ENCODE data around the gene SAMD4A.

The SAMD4A gene

DNA sequence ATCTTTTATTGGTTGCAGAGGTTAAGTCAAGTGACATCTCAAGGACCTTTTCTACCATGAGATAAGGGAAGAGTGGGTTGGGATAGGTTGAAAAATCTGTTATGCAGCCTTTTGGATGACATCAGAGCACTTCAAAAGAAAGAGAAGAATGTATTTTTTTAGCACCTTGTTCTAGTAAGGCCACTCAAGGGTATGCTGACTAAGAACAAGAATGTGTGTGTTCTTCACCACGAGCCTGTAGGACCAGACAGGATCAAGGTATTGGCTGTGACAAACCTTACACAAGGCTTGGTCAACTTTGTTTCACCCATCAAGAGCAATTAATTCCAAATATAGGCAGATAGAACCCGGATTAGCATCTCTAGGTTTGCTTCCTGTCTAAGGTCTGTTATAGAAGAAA lies 142.5 kb downstream of the SAMD4A start:
- H3K36me3 Mint-ChIP-seq (ENCODE audit: low read depth) = no peaks in the 10 kb centered on the region
- H3K27ac Mint-ChIP-seq = no peak overlapping the region

DNA sequence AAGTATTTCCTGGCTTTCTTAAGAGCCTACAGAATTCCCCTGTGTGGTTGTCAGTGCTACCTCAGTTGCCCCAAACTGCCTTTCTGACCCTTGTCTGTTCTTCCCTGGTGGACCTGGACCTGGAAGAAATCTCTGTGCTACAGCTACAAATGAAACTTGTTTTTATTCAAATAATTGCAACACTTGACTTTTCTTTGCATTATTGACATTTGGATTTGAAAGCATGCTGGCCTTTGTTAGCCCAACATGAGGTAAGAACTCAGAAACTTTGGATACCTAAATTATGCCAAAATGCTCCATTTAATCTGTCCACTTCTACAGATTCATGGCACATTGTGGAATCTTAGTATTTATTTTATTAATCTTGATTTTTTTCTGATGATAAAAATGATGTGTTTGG lies 142.9 kb downstream of the SAMD4A start:
- peaks cover 2% of the 10 kb centered on the region for H3K4me1 Mint-ChIP-seq (ENCODE audit: low read depth)
- H3K4me3 Mint-ChIP-seq = no peak overlapping the region
- peaks cover 6% of the 10 kb centered on the region for H3K9me3 Mint-ChIP-seq
- no peak overlapping the region for H3K27ac Mint-ChIP-seq
- H3K36me3 Mint-ChIP-seq (ENCODE audit: low read depth) = no peaks in the 10 kb centered on the region
- H3K27me3 Mint-ChIP-seq (ENCODE audit: low read depth) = peaks cover 17% of the 10 kb centered on the region

More for the DNA sequence above, 142.5 kb downstream of the SAMD4A start:
- Mint-ChIP-seq H3K27me3 (ENCODE audit: low read depth) (peaks cover 15% of the 10 kb centered on the region), H3K4me3 (no peak overlapping the region), H3K9me3 (peaks cover 6% of the 10 kb centered on the region), H3K4me1 (ENCODE audit: low read depth) (peaks cover 2% of the 10 kb centered on the region)

DNA sequence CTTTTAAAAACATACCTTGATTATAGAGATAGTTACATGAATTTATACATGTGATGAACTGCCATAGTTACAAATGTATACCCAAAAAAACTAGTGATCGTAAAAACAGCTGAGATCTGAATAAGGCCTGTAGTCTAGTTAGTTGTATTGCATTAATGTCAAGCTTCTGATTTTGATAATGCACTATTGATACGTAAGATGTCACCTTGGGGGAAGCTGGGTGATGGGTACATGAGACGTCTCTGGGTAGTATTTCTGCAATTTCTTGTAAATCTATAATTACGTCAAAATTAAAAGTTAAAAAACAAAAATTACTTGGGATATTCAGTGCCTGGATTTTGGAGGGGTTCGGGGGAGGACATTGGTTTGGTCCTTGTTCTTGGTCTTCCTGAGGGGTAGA lies 144.4 kb downstream of the SAMD4A start:
- H3K27me3 Mint-ChIP-seq (ENCODE audit: low read depth) = peaks cover 29% of the 10 kb centered on the region
- H3K9me3 Mint-ChIP-seq = peaks cover 6% of the 10 kb centered on the region
- H3K4me1 Mint-ChIP-seq (ENCODE audit: low read depth) = peaks cover 2% of the 10 kb centered on the region
- no peaks in the 10 kb centered on the region for H3K36me3 Mint-ChIP-seq (ENCODE audit: low read depth)
- no peak overlapping the region for H3K27ac Mint-ChIP-seq
- no peak overlapping the region for H3K4me3 Mint-ChIP-seq

DNA sequence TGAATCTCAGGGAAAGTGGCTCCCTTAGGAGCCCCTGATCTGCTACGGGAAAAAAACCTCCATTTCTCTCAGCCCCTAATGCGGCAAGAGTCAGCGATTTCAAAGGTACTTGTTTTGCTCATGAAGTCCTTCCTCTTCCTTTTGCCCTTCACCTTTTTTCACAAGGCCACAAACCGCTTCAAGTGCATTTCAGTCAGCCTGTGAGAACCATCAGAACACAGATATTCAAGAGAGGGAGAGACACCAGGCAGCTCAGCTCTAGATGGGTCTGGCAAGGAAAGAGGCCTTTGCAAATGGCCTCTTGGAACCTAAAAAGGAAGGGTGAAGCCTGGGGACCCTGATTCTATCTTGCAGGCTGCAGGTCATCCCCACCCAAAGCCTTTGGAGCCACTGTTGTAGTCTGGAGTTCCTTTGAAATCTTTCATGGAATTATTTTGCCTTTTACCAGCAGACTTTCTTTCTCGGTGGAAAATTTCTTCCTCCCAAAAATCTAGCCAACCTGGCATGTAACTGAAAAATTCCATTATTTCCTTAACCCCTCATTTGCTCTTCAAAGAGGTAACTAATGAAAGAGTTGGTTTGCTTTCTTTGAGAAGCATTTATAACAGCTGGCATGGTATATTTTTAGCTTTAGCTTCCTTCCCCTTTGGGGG lies 145.0 kb downstream of the SAMD4A start:
- Mint-ChIP-seq H3K4me3 (no peak overlapping the region), H3K9me3 (peaks cover 6% of the 10 kb centered on the region), H3K27me3 (ENCODE audit: low read depth) (peaks cover 36% of the 10 kb centered on the region), H3K36me3 (ENCODE audit: low read depth) (no peaks in the 10 kb centered on the region), H3K27ac (no peak overlapping the region), H3K4me1 (ENCODE audit: low read depth) (peaks cover 2% of the 10 kb centered on the region)

DNA sequence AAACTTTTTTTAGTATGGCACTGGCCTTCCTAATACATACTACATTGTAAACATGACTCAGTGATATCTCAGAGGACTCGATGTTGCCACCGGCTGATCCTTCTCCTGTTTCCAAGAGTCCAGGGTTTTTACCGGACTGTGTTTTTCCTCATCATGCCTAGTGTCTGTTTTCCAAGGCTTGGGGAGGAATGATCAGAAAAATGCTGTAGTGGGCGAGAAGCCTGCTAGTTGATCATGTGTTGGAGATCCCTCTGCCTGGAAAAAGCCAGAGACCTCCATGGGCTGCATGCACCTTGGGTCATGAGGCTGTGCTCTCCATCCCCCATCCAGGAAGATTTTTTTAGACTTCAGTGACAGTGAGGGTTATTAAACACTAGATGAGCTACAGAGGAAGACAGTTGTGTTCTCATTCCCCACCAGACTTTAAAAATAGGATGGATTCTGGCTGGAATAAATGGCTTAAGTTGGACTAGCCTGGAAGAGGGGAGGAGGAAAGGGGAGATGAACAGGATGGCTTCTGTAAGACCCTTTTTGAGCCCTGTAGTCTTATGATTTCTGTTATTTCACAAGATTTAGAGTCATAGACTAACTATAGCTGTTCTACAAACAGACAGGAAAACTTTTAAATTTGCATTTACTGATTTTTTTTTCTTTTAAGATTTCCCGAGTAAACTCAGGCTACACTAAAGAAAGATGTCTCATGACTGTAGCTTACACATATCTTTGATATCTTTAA lies 145.7 kb downstream of the SAMD4A start:
- H3K36me3 Mint-ChIP-seq (ENCODE audit: low read depth) = no peaks in the 10 kb centered on the region
- H3K27ac Mint-ChIP-seq = no peak overlapping the region
- H3K9me3 Mint-ChIP-seq = peaks cover 6% of the 10 kb centered on the region
- peaks cover 36% of the 10 kb centered on the region for H3K27me3 Mint-ChIP-seq (ENCODE audit: low read depth)
- no peak overlapping the region for H3K4me3 Mint-ChIP-seq
- peaks cover 2% of the 10 kb centered on the region for H3K4me1 Mint-ChIP-seq (ENCODE audit: low read depth)

DNA sequence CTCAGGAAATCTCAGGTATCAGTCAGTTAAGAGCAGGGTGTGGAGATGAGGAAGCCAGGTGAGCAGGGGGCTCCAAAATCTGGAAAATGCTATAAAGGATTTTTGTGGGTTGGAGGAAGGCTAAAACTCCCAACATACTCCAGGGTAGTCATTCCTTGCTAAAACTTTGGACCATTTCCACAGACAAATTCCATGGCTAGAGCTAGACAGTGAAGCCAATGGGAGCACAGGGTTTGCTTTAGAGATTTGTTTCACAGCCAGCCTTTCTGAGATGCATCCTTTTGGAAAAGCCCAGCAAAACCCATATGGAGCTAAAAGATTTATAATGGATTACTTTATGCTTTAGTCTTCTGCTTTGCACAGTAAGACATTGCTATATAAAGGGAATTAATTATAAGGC lies 146.5 kb downstream of the SAMD4A start:
- Mint-ChIP-seq H3K27ac (no peak overlapping the region), H3K27me3 (ENCODE audit: low read depth) (peaks cover 38% of the 10 kb centered on the region), H3K9me3 (peaks cover 6% of the 10 kb centered on the region), H3K36me3 (ENCODE audit: low read depth) (no peaks in the 10 kb centered on the region), H3K4me3 (no peak overlapping the region), H3K4me1 (ENCODE audit: low read depth) (peaks cover 2% of the 10 kb centered on the region)

DNA sequence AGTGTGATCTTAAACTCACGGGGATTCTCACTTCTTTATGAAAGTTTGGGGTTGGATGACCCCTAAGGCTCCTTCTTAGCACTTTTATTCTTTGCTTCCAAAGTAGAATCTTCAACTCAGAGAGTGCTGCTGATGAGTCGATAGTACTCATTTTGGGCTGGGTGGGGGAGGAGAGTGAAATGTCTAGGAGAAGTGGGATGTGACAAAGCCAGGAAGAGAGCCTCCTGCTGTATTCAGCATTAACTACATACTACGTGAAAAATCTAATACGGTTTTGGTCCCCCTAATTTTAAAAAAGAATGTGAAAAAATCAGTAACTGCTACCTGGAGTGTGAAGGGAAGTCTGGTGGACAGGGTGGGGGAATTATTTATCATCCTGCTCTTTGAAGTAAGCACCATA lies 148.3 kb downstream of the SAMD4A start:
- Mint-ChIP-seq H3K36me3 (ENCODE audit: low read depth) (no peaks in the 10 kb centered on the region), H3K27ac (no peak overlapping the region), H3K9me3 (peaks cover 6% of the 10 kb centered on the region), H3K4me3 (no peak overlapping the region), H3K4me1 (ENCODE audit: low read depth) (peaks cover 2% of the 10 kb centered on the region), H3K27me3 (ENCODE audit: low read depth) (peaks cover 47% of the 10 kb centered on the region)

DNA sequence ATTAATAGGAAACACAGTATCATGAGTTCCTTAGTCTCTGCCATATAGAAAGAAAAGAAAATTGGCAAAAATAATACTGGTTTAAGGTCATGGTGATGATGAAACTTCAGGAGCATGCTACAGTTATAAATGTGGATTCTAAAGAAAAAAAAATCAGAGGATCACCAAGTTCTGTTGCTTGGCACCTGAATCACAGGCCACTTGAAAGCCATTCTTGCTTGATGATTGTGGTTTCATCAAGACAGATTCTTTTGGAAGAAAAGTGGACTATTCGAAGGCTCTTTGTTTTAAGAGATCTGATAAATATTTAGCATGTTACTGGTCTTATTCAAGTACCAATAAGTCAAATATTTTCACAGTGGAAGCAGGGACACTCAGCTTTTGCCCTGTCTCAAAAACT lies 148.9 kb downstream of the SAMD4A start:
- H3K4me1 Mint-ChIP-seq (ENCODE audit: low read depth) = peaks cover 2% of the 10 kb centered on the region
- peaks cover 49% of the 10 kb centered on the region for H3K27me3 Mint-ChIP-seq (ENCODE audit: low read depth)
- no peak overlapping the region for H3K4me3 Mint-ChIP-seq
- peaks cover 6% of the 10 kb centered on the region for H3K9me3 Mint-ChIP-seq
- no peak overlapping the region for H3K27ac Mint-ChIP-seq
- H3K36me3 Mint-ChIP-seq (ENCODE audit: low read depth) = no peaks in the 10 kb centered on the region

DNA sequence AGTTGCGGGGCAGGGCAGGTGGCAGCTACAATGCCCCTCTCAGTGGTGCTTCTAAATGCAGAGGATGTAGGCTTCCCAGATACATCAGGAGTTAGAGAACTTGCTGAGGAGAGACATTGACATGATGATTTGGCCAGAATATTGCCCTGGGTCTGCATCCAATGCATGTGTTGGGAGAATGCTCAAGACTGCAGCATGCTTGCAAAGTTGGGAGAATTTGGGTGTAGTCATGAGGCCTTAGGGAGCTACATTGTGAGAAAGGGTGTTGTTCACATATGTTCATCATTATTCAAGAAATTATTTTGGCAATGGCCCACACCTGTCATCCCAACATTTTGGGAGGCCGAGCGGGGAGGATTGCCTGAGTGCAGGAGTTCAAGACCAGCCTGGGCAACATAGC lies 149.9 kb downstream of the SAMD4A start:
- no peaks in the 10 kb centered on the region for H3K9me3 Mint-ChIP-seq
- H3K4me1 Mint-ChIP-seq (ENCODE audit: low read depth) = peaks cover 4% of the 10 kb centered on the region
- H3K27me3 Mint-ChIP-seq (ENCODE audit: low read depth) = peaks cover 47% of the 10 kb centered on the region
- no peak overlapping the region for H3K27ac Mint-ChIP-seq
- H3K36me3 Mint-ChIP-seq (ENCODE audit: low read depth) = no peaks in the 10 kb centered on the region
- H3K4me3 Mint-ChIP-seq = no peak overlapping the region

DNA sequence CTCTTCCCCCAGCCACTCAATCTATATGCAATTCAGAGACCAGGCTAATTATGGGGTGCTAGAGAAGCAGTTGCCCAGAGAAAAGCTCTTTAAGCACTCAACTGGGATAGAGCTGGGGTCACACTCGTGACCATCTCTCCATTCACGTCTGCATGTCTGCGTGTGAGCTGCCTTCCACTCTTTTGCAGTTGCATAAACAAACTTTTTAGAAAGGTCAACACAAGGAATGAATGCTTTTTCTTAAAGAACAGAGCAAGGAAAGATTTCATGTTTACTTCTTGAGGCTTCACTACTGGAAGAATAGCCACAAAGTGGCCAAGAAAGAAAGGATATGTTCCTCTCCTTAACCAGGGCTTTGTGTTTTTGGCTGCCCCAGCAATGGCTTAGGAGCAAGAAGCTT lies 151.1 kb downstream of the SAMD4A start:
- H3K4me3 Mint-ChIP-seq = no peak overlapping the region
- no peaks in the 10 kb centered on the region for H3K36me3 Mint-ChIP-seq (ENCODE audit: low read depth)
- H3K27me3 Mint-ChIP-seq (ENCODE audit: low read depth) = peaks cover 47% of the 10 kb centered on the region
- H3K9me3 Mint-ChIP-seq = no peaks in the 10 kb centered on the region
- peaks cover 4% of the 10 kb centered on the region for H3K4me1 Mint-ChIP-seq (ENCODE audit: low read depth)
- H3K27ac Mint-ChIP-seq = no peak overlapping the region

DNA sequence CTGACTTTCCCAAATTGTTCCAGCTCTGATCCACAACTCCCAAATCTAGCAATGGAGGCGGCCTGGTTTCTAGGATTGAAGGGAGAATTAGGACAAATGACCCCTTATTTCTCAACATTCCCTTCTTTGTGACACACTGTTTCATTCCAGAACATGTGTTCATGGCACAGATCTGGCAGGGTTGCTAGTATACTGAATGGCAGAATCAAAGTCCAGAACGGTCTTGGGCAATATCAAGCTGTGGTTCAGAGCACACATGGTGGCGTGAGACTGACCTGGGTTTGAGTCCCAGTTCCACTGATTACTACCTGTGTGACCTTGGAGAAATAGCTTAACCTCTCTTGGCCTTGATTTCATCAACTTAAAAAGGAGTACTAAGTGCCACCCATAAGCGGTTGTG lies 152.5 kb downstream of the SAMD4A start:
- no peaks in the 10 kb centered on the region for H3K36me3 Mint-ChIP-seq (ENCODE audit: low read depth)
- peaks cover 56% of the 10 kb centered on the region for H3K27me3 Mint-ChIP-seq (ENCODE audit: low read depth)
- no peak overlapping the region for H3K4me3 Mint-ChIP-seq
- peaks cover 4% of the 10 kb centered on the region for H3K4me1 Mint-ChIP-seq (ENCODE audit: low read depth)
- no peak overlapping the region for H3K27ac Mint-ChIP-seq
- no peaks in the 10 kb centered on the region for H3K9me3 Mint-ChIP-seq

DNA sequence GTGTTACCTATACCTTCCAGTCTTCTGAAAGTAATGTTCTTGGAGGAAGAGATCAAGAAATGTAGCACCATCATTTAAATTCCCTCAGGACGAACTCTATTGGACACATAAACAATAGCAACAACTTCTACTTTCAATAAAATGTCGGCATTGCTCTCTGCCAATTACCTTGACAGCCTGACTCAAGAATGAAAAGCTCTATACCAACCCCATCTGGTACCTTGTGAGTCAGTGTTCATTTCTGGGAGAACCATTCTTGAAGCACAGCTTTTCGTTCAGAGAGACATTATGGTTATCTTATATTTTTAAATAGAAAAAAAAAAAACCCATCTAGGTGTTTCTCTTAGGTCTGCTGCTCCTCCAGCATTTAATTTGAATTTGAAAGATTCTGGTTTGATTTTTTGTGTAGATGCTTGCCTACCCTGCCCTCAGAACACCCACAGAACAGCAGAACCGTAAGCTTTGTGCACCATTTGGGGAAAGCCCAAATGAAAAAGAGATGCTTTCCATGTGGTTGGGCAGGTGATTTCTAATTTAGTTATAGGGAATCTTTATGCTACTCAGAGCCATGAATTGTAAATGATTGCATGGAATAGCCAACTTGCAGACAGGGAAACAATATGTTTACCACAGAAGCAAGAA lies 156.0 kb downstream of the SAMD4A start:
- H3K36me3 Mint-ChIP-seq (ENCODE audit: low read depth) = no peaks in the 10 kb centered on the region
- H3K9me3 Mint-ChIP-seq = no peaks in the 10 kb centered on the region
- no peak overlapping the region for H3K27ac Mint-ChIP-seq
- H3K27me3 Mint-ChIP-seq (ENCODE audit: low read depth) = peaks cover 61% of the 10 kb centered on the region
- H3K4me1 Mint-ChIP-seq (ENCODE audit: low read depth) = peaks cover 4% of the 10 kb centered on the region
- H3K4me3 Mint-ChIP-seq = no peak overlapping the region

DNA sequence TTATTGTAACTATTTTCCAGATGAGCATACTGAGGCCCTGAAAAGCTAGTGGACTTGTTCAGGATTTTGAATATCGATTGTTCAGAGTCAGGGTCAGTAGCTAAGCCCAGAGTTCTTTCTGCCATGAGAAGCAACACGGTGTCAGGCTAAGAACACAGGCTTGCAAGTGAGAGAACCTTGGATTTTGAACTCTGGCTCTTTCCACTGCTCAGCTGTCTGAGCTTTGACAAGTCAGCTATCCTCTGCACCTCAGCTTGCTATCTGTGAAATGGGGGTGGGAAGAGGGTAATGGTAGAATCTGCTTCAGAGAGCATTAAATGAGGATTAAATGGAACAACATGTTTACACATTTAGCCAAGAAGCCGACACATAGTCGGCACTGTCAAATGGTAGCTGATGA lies 157.2 kb downstream of the SAMD4A start:
- Mint-ChIP-seq H3K36me3 (ENCODE audit: low read depth) (no peaks in the 10 kb centered on the region), H3K27ac (no peak overlapping the region), H3K9me3 (no peaks in the 10 kb centered on the region), H3K27me3 (ENCODE audit: low read depth) (peaks cover 67% of the 10 kb centered on the region), H3K4me1 (ENCODE audit: low read depth) (peaks cover 4% of the 10 kb centered on the region), H3K4me3 (no peak overlapping the region)

DNA sequence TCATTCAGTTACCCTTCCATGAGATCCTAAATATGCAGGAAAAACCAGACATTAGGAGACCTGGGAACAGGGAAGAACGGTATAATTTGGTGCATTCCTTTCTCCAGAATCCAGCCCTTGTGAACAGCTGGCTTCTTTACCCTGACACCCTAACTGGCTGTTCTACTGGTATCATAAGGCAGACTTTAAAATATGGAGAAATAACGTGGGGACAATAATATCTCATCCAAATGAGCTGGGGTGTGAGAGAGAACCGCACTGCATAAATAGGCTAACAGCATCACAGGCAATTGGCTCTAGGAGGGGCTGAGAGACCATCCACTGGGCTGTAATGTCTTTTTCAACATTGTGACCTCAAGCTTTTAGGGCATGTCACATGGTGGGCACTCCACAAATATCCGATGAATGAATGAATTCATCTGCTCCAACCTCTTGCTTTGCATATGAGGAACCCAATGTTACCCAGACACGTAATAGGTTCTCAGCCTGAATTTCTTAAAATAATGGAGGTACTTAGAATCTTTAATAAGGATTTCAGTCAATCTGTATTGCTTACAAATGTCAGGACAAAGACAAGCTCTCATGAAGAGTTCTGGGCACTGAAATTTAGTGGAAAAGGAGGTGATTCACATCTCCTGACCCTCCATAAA lies 157.9 kb downstream of the SAMD4A start:
- Mint-ChIP-seq H3K36me3 (ENCODE audit: low read depth) (no peaks in the 10 kb centered on the region), H3K4me3 (no peak overlapping the region), H3K27me3 (ENCODE audit: low read depth) (peaks cover 72% of the 10 kb centered on the region), H3K4me1 (ENCODE audit: low read depth) (peaks cover 9% of the 10 kb centered on the region), H3K27ac (no peak overlapping the region), H3K9me3 (no peaks in the 10 kb centered on the region)

DNA sequence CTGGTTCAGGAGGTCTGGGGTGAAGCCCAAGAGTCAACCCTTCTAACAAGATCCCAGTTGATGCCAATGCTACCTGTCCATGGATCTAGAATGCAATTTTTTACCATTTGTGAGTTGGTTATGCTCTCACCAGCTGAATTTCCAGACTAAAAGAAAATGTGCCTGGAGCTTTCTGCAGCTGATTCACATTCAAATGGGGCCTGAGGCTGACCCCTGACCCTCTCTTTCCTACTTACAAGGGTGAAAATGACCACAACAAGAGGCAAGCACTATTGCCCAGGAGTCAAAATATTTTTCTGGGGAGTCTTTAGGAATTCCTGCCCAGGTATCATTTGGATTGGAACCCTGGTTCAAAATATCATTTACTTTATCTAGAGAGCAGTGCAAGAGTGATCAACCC lies 159.1 kb downstream of the SAMD4A start:
- no peak overlapping the region for H3K4me3 Mint-ChIP-seq
- H3K27me3 Mint-ChIP-seq (ENCODE audit: low read depth) = peaks cover 63% of the 10 kb centered on the region
- peaks cover 15% of the 10 kb centered on the region for H3K4me1 Mint-ChIP-seq (ENCODE audit: low read depth)
- no peak overlapping the region for H3K27ac Mint-ChIP-seq
- H3K9me3 Mint-ChIP-seq = no peaks in the 10 kb centered on the region
- H3K36me3 Mint-ChIP-seq (ENCODE audit: low read depth) = no peaks in the 10 kb centered on the region
